ENCODE results near the gene USP49. TPM values are rescaled to one million over a fixed set of nuclear protein-coding genes. Genes with fewer than 3 reads are reported as not detected.
A peak's percentile ranks its signal among the peaks of the same experiment; 100 is the strongest.

USP49 gene
- total RNA-seq, 1 donor from 2014 or later = 1.2 TPM

GRCh38 chr6:41790045-41790444 is 105.1 kb downstream of the USP49 start:
- DNase-seq (no peak), ATAC-seq (ENCODE audit: poor library complexity) (no peak)
- intact Hi-C loops (cut with DNase I) = loop anchor here (10.0 kb wide), 1 partner anchor 105 kb away; the partner anchor contains the start of gene USP49

GRCh38 chr6:41789390-41789724 is 105.8 kb downstream of the USP49 start:
- intact Hi-C loops (cut with DNase I) = loop anchor here (5.0 kb wide), 2 partner anchors 148 to 258 kb away; no protein-coding TSS in a partner anchor
- no peak for DNase-seq
- ATAC-seq (ENCODE audit: poor library complexity) = no peak

- intact Hi-C loops (cut with DNase I) = loop anchor here (2.0 to 5.0 kb wide), 3 partner anchors 133 to 260 kb away; partner anchors contain the start of genes BYSL and MED20
- ATAC-seq (ENCODE audit: poor library complexity) (peak; percentile 88), DNase-seq (peak; percentile 98)
These were observed 107.8 kb downstream of the USP49 start, which contains the start of gene TOMM6 for GRCh38 chr6:41787219-41787917. Gene TOMM6, plus strand, starts transcription at chr6:41787694. Its CDS starts 4 bp downstream, at chr6:41787698.

- intact Hi-C loops (cut with DNase I) = loop anchor here (2.0 to 5.0 kb wide), 3 partner anchors 134 to 261 kb away; partner anchors contain the start of genes BYSL and MED20
- peak; percentile 94 for DNase-seq
- ATAC-seq (ENCODE audit: poor library complexity) = peak; percentile 92
These were observed 108.5 kb downstream of the USP49 start for GRCh38 chr6:41786451-41787218.

- intact Hi-C loops (cut with DNase I) = loop anchor here (2.0 to 5.0 kb wide), 3 partner anchors 135 to 261 kb away; partner anchors contain the start of genes BYSL and MED20
- peak; percentile 4 for ATAC-seq (ENCODE audit: poor library complexity)
- peak; percentile 62 for DNase-seq
These were observed 109.3 kb downstream of the USP49 start for GRCh38 chr6:41785689-41786450.

- intact Hi-C loops (cut with DNase I) = loop anchor here (5.0 kb wide), 2 partner anchors 152 to 262 kb away; no protein-coding TSS in a partner anchor
- ATAC-seq (ENCODE audit: poor library complexity) (peak; percentile 4), DNase-seq (peak; percentile 62)
These were observed 109.9 kb downstream of the USP49 start for GRCh38 chr6:41785254-41785653.

GRCh38 chr6:41784581-41785171 is 110.5 kb downstream of the USP49 start:
- ATAC-seq (ENCODE audit: poor library complexity) (no peak), DNase-seq (peak; percentile 38)
- intact Hi-C loops (cut with DNase I) = loop anchor here (5.0 kb wide), 2 partner anchors 153 to 263 kb away; no protein-coding TSS in a partner anchor

- intact Hi-C loops (cut with DNase I) = no loop called here
- DNase-seq = peak; percentile 5
- ATAC-seq (ENCODE audit: poor library complexity) = no peak
These were observed 111.9 kb downstream of the USP49 start for GRCh38 chr6:41783106-41783780.

- intact Hi-C loops (cut with DNase I) = no loop called here
- ATAC-seq (ENCODE audit: poor library complexity) = no peak
- peak; percentile 53 for DNase-seq
These were observed 113.8 kb downstream of the USP49 start for GRCh38 chr6:41781366-41781730.

GRCh38 chr6:41780551-41781365 is 114.4 kb downstream of the USP49 start, which contains the start of gene PRICKLE4:
Gene PRICKLE4, plus strand, starts transcription at chr6:41780782. Its CDS starts 2,692 bp downstream, at chr6:41783474.
- intact Hi-C loops (cut with DNase I) = no loop called here
- DNase-seq (peak; percentile 69), ATAC-seq (ENCODE audit: poor library complexity) (peak; percentile 53)

GRCh38 chr6:41779788-41780550 is 115.2 kb downstream of the USP49 start, which contains the start of gene FRS3:
Gene FRS3, minus strand, starts transcription at chr6:41779900. Its CDS starts 2,913 bp downstream, at chr6:41776987.
- ATAC-seq (ENCODE audit: poor library complexity) (peak; percentile 96), DNase-seq (peak; percentile 99)
- intact Hi-C loops (cut with DNase I) = loop anchor here (5.0 to 10.0 kb wide), 3 partner anchors 175 to 385 kb away; no protein-coding TSS in a partner anchor

GRCh38 chr6:41779336-41779735 is 115.8 kb downstream of the USP49 start:
- ATAC-seq (ENCODE audit: poor library complexity) = no peak
- DNase-seq = no peak
- intact Hi-C loops (cut with DNase I) = loop anchor here (5.0 to 10.0 kb wide), 3 partner anchors 175 to 385 kb away; no protein-coding TSS in a partner anchor

GRCh38 chr6:41778895-41779294 is 116.3 kb downstream of the USP49 start:
- ATAC-seq (ENCODE audit: poor library complexity) (no peak), DNase-seq (no peak)
- intact Hi-C loops (cut with DNase I) = loop anchor here (5.0 to 10.0 kb wide), 3 partner anchors 174 to 386 kb away; no protein-coding TSS in a partner anchor

GRCh38 chr6:41777551-41778285 is 117.5 kb downstream of the USP49 start:
- intact Hi-C loops (cut with DNase I) = loop anchor here (5.0 to 10.0 kb wide), 3 partner anchors 173 to 387 kb away; no protein-coding TSS in a partner anchor

GRCh38 chr6:41775293-41775882 is 119.8 kb downstream of the USP49 start:
- intact Hi-C loops (cut with DNase I) = loop anchor here (5.0 to 10.0 kb wide), 3 partner anchors 171 to 389 kb away; no protein-coding TSS in a partner anchor
- ATAC-seq (ENCODE audit: poor library complexity) (no peak), DNase-seq (peak; percentile 30)

More at GRCh38 chr6:41777551-41778285, 117.5 kb downstream of the USP49 start:
- no peak for DNase-seq
- ATAC-seq (ENCODE audit: poor library complexity) = no peak
